Measurements from ENCODE around the gene FAR1. TPM values are rescaled to one million over a fixed set of nuclear protein-coding genes. Genes with fewer than 3 reads are reported as not detected.

The FAR1 gene
- total RNA-seq, 4 donors from 2014 or later = 29.3 to 50.3 (median 35.0) TPM

DNA sequence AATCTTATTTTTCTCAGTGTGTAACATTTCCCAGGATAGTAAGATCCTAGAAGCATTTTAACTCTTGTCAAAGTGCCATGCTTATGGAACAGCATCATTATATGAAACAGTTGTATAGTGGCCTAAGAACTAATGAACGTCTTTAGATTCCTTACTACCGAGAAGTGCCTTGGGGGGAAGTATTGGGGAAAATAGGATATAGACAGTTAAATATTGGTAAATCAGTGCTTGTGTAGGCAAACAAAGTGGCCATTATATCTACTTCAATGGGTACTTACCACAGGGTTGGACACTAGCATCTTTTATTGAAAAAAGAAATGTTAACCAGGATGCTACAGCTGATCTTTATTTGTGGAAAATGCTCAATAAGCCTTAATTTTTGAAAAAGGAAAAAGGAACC is 11.3 kb downstream of the FAR1 start:
- no peak for DNase-seq (ENCODE audit: extremely low spot score)
- no peak for TF ChIP-seq POLR2A (IDR thresholded peaks at IDR 0.05; ENCODE audit: low read depth)
- TF ChIP-seq POLR2AphosphoS5 (IDR thresholded peaks at IDR 0.05) = no peak
- TF ChIP-seq, protein P1, sequence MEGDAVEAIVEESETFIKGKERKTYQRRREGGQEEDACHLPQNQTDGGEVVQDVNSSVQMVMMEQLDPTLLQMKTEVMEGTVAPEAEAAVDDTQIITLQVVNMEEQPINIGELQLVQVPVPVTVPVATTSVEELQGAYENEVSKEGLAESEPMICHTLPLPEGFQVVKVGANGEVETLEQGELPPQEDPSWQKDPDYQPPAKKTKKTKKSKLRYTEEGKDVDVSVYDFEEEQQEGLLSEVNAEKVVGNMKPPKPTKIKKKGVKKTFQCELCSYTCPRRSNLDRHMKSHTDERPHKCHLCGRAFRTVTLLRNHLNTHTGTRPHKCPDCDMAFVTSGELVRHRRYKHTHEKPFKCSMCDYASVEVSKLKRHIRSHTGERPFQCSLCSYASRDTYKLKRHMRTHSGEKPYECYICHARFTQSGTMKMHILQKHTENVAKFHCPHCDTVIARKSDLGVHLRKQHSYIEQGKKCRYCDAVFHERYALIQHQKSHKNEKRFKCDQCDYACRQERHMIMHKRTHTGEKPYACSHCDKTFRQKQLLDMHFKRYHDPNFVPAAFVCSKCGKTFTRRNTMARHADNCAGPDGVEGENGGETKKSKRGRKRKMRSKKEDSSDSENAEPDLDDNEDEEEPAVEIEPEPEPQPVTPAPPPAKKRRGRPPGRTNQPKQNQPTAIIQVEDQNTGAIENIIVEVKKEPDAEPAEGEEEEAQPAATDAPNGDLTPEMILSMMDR (IDR thresholded peaks at IDR 0.05) = no peak
- no peak for TF ChIP-seq EP300 (IDR thresholded peaks at IDR 0.05)
- H3K9me3 ChIP-seq = no peaks in the 10 kb centered on the region
- H3K27ac ChIP-seq (replicated peaks in 1 of 4) = no peak overlapping the region
- H3K27me3 ChIP-seq = no peaks in the 10 kb centered on the region
- intact Hi-C loops (cut with DNase I) = no loop called here
- no peak overlapping the region for H3K4me3 ChIP-seq
- H3K4me1 ChIP-seq = peaks cover 22 to 61% (median 45%) of the 10 kb centered on the region in 4 donors
- no peaks in the 10 kb centered on the region for H3K36me3 ChIP-seq
- WGBS = 76% methylated on average over 2 of the region's 2 CpGs

DNA sequence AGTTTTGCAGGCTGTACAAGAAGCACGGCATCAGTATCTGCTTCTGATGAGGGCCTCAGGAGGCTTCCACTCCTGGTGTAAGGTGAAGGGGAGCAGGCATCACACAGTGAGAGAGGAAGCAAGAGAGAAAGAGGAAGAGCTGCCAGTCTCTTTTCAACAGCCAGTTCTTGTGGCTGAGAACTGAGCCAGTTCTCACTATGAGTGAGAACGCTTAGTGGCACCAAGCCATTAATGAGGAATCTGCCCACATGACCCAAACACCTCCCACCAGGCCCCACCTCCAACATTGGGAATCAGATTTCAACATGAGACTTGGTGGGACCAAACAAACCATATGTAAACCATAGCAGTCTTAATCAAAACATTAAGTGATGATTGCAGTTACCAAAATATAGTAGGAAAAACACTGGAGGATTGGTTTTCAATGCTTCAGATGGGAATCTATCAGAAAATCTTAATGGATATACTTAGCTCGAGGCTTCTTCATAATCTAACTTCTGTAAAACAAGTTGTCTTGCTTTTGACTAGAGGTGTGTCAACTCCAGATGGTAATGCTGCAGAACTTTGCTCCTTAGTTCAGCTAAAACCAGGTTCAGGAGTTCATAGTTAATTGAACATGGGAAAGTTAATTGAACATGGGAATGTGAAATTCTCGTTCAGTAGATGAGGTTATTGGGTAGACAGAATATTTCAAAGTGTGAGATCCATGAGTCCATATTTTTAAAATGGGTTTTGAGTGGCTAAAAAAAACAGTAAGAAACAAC is 12.2 kb downstream of the FAR1 start:
- Histone ChIP-seq H3K27ac (replicated peaks in 1 of 4) (no peak overlapping the region), H3K4me1 (peaks cover 22 to 62% (median 48%) of the 10 kb centered on the region in 4 donors), H3K4me3 (no peak overlapping the region), H3K9me3 (no peaks in the 10 kb centered on the region), H3K36me3 (no peaks in the 10 kb centered on the region), H3K27me3 (no peaks in the 10 kb centered on the region)
- no peak for DNase-seq (ENCODE audit: extremely low spot score)
- intact Hi-C loops (cut with DNase I) = no loop called here
- WGBS = 78% methylated on average over 4 of the region's 4 CpGs
- TF ChIP-seq EP300 (IDR thresholded peaks at IDR 0.05) = no peak

DNA sequence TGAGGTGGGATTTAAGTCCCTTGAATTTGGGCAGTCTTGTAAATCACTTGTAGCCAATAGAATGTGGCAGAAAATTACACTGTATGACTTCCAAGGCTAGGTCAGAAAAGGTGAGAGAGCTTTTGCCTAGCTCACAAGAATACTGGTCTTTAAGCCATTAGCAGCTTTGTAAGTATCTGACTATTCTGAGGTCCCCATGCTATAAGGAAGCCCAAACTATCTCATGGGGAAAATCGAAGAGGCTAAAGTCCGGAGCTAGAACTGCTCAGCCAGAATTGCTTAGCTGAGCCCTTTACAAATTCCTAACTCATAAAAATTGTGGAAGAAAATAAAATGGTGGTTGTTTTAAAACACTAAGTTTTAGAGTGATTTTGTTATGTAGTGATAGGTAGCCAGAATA is 13.0 kb downstream of the FAR1 start:
- Histone ChIP-seq H3K4me3 (no peak overlapping the region), H3K27ac (replicated peaks in 1 of 4) (no peak overlapping the region), H3K4me1 (peaks cover 14 to 59% (median 46%) of the 10 kb centered on the region in 4 donors), H3K27me3 (no peaks in the 10 kb centered on the region), H3K36me3 (no peaks in the 10 kb centered on the region), H3K9me3 (no peaks in the 10 kb centered on the region)
- 93% methylated on average over 2 of the region's 2 CpGs for WGBS
- intact Hi-C loops (cut with DNase I) = no loop called here
- TF ChIP-seq, protein P1 (IDR thresholded peaks at IDR 0.05) = no peak
- no peak for TF ChIP-seq EP300 (IDR thresholded peaks at IDR 0.05)
- TF ChIP-seq POLR2AphosphoS5 (IDR thresholded peaks at IDR 0.05) = no peak
- TF ChIP-seq POLR2A (IDR thresholded peaks at IDR 0.05; ENCODE audit: low read depth) = no peak
- DNase-seq (ENCODE audit: extremely low spot score) = no peak

DNA sequence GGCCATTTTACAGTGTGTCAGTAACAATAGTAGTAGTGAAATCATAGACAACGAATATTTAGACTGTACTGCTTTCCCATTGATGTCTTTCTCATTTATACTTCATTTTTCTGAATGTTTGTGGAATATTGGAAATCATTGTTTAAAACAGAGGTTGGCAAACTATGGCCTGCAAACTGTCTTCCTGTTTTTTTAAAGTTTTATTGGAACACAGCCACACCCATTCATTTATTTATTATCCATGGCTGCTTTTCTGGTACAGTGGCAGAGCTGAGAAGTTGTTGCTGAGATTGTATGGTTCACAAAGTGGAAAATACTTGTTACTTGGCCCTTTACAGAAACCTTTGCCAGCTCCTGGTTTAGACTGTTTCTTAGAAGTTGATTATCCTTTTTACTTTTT is 13.7 kb downstream of the FAR1 start:
- Histone ChIP-seq H3K9me3 (no peaks in the 10 kb centered on the region), H3K4me1 (peaks cover 14 to 59% (median 43%) of the 10 kb centered on the region in 4 donors), H3K36me3 (no peaks in the 10 kb centered on the region), H3K27me3 (no peaks in the 10 kb centered on the region), H3K4me3 (no peak overlapping the region), H3K27ac (replicated peaks in 1 of 4) (no peak overlapping the region)
- TF ChIP-seq POLR2A (IDR thresholded peaks at IDR 0.05; ENCODE audit: low read depth) (no peak), EP300 (IDR thresholded peaks at IDR 0.05) (no peak), POLR2AphosphoS5 (IDR thresholded peaks at IDR 0.05) (no peak)
- TF ChIP-seq, protein P1 (IDR thresholded peaks at IDR 0.05) = no peak
- intact Hi-C loops (cut with DNase I) = no loop called here
- DNase-seq (ENCODE audit: extremely low spot score) = no peak
- 53% methylated on average over 1 of the region's 1 CpG for WGBS

DNA sequence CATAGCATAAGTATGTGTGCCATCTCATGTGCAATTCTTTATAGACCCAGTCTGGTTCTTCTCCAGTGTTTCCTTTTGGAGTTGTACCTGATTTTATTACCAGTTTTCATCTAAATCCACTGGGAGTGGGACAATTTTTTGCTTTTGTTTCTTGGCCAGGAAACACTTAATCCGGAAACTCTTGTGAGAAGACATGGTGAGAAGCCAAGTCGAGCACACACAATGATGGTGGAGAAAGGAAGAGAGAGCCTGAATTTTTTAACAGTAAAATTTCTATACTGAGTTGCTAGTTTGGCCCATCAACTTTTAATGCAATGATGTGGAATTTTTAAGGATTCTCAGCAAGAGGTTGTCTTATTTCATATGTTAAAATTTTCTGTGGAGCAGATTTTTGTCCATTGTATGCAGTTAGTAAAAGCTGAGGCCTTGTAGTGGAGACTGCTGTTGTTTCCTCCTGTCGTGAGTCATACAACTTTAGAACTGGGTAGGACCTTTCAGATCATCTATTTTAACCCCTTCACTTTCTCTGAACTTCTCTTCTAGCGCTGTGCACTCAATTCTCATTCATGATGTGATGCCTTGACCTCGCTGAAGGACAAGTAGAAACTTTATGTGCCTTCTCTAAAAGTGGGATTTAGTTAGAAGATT is 17.1 kb downstream of the FAR1 start:
- H3K36me3 ChIP-seq = no peaks in the 10 kb centered on the region
- no peak overlapping the region for H3K27ac ChIP-seq (replicated peaks in 1 of 4)
- H3K27me3 ChIP-seq = no peaks in the 10 kb centered on the region
- peaks cover 14 to 47% (median 32%) of the 10 kb centered on the region in 4 donors for H3K4me1 ChIP-seq
- no peak overlapping the region for H3K4me3 ChIP-seq
- 64% methylated on average over 5 of the region's 5 CpGs for WGBS
- no peak for DNase-seq (ENCODE audit: extremely low spot score)
- TF ChIP-seq POLR2AphosphoS5 (IDR thresholded peaks at IDR 0.05) (no peak), EP300 (IDR thresholded peaks at IDR 0.05) (no peak)
- intact Hi-C loops (cut with DNase I) = no loop called here
- no peaks in the 10 kb centered on the region for H3K9me3 ChIP-seq

All from esophagus muscularis mucosa (tissue), 4 donors.